ENCODE data around the gene LHPP. TPM values are rescaled to one million over a fixed set of nuclear protein-coding genes. Genes with fewer than 3 reads are reported as not detected.

Gene LHPP
- total and polyA plus RNA-seq, 8 donors = 8.5 to 48.7 (median 17.0) TPM

GRCh38 chr10:124646483-124647352 lies 185.1 kb downstream of the LHPP start:
- intact Hi-C loops (cut with DNase I; ENCODE audit: low total_unique reads) = no loop called here
- Histone ChIP-seq H3K9me3 (no peaks in the 10 kb centered on the region), H3K27ac (peak overlapping the region; percentile 50 to 80 (median 68)), H3K4me1 (peaks cover 52 to 93% (median 80%) of the 10 kb centered on the region in 4 donors), H3K36me3 (peaks cover 0 to 7% (median 7%) of the 10 kb centered on the region in 4 donors), H3K4me3 (no peak overlapping the region), H3K27me3 (no peaks in the 10 kb centered on the region)
- no peak for TF ChIP-seq CTCF (IDR thresholded peaks at IDR 0.05)
- peak in 1 of 3 donors; percentile 70 for TF ChIP-seq POLR2AphosphoS5 (IDR thresholded peaks at IDR 0.05)
- DNase-seq = peak; percentile 88
- WGBS, 5 donors = 67 to 73% (median 71%) methylated on average over 19 of the region's 19 CpGs

- 60 to 77% (median 69%) methylated on average over 7 to 9 of the region's 9 CpGs for WGBS, 5 donors
- no peak for TF ChIP-seq POLR2A (IDR thresholded peaks at IDR 0.05)
- no peak for TF ChIP-seq EP300 (IDR thresholded peaks at IDR 0.05)
- TF ChIP-seq CTCF (IDR thresholded peaks at IDR 0.05) = peak in 2 of 7 experiments; percentile 5 to 25
- TF ChIP-seq POLR2AphosphoS5 (IDR thresholded peaks at IDR 0.05) = peak in 2 of 3 donors; percentile 33 to 45
- peaks cover 53 to 93% (median 78%) of the 10 kb centered on the region in 4 donors for H3K4me1 ChIP-seq
- no peaks in the 10 kb centered on the region for H3K9me3 ChIP-seq
- H3K4me3 ChIP-seq = no peak overlapping the region
- peak overlapping the region; percentile 50 to 80 (median 68) for H3K27ac ChIP-seq
- H3K36me3 ChIP-seq = peaks cover 0 to 2% (median 0%) of the 10 kb centered on the region in 4 donors
- DNase-seq = peak; percentile 65 to 76
- intact Hi-C loops (cut with DNase I; ENCODE audit: low total_unique reads) = no loop called here
- no peaks in the 10 kb centered on the region for H3K27me3 ChIP-seq
Measured at GRCh38 chr10:124647421-124648130, 186.0 kb downstream of the LHPP start.

- no peak for DNase-seq
- H3K4me3 ChIP-seq = no peak overlapping the region
- peaks cover 56 to 96% (median 80%) of the 10 kb centered on the region in 4 donors for H3K4me1 ChIP-seq
- H3K36me3 ChIP-seq = no peaks in the 10 kb centered on the region
- H3K27ac ChIP-seq = peak overlapping the region; percentile 50 to 80 (median 68)
- 49 to 80% (median 67%) methylated on average over 4 to 7 of the region's 7 CpGs for WGBS, 5 donors
- no peaks in the 10 kb centered on the region for H3K9me3 ChIP-seq
- no peaks in the 10 kb centered on the region for H3K27me3 ChIP-seq
- intact Hi-C loops (cut with DNase I; ENCODE audit: low total_unique reads) = no loop called here
- no peak for TF ChIP-seq EP300 (IDR thresholded peaks at IDR 0.05)
- TF ChIP-seq CTCF (IDR thresholded peaks at IDR 0.05) = no peak
- TF ChIP-seq POLR2A (IDR thresholded peaks at IDR 0.05) = no peak
- TF ChIP-seq POLR2AphosphoS5 (IDR thresholded peaks at IDR 0.05) = no peak
Measured at GRCh38 chr10:124648131-124648475, 186.5 kb downstream of the LHPP start.

GRCh38 chr10:124648738-124649137 lies 187.1 kb downstream of the LHPP start:
- no peaks in the 10 kb centered on the region for H3K9me3 ChIP-seq
- WGBS, 5 donors = 45 to 68% (median 61%) methylated on average over 9 of the region's 9 CpGs
- TF ChIP-seq POLR2AphosphoS5 (IDR thresholded peaks at IDR 0.05) (no peak), POLR2A (IDR thresholded peaks at IDR 0.05) (no peak), EP300 (IDR thresholded peaks at IDR 0.05) (no peak), CTCF (IDR thresholded peaks at IDR 0.05) (no peak)
- H3K4me1 ChIP-seq = peaks cover 60 to 100% (median 86%) of the 10 kb centered on the region in 4 donors
- intact Hi-C loops (cut with DNase I; ENCODE audit: low total_unique reads) = no loop called here
- H3K27ac ChIP-seq = peak overlapping the region; percentile 15 to 80 (median 68)
- DNase-seq = peak; percentile 55 to 91
- H3K27me3 ChIP-seq = no peaks in the 10 kb centered on the region
- H3K36me3 ChIP-seq = peaks cover 0 to 5% (median 0%) of the 10 kb centered on the region in 4 donors
- no peak overlapping the region for H3K4me3 ChIP-seq
